ENCODE data around the gene GALNT9.

GALNT9 gene

GRCh38 chr12:132345126-132345525, 15.7 kb upstream of the GALNT9 start (continued):
- TF ChIP-seq POU6F1 (CRISPR knock-in tag; IDR thresholded peaks at IDR 0.05; ENCODE audit: borderline replicate concordance, low read depth), result no peak
- TF ChIP-seq CSDC2 (CRISPR knock-in tag; IDR thresholded peaks at IDR 0.05), result no peak
- no peak for TF ChIP-seq TSHZ2 (CRISPR knock-in tag; IDR thresholded peaks at IDR 0.05)

GRCh38 chr12:132344601-132345000, 15.2 kb upstream of the GALNT9 start:
- no peak for ATAC-seq
- no peak for TF ChIP-seq OSR1 (CRISPR knock-in tag; IDR thresholded peaks at IDR 0.05)
- no peak for TF ChIP-seq TSHZ2 (CRISPR knock-in tag; IDR thresholded peaks at IDR 0.05)
- TF ChIP-seq CREB5 (CRISPR knock-in tag; IDR thresholded peaks at IDR 0.05; ENCODE audit: low read depth), result no peak
- TF ChIP-seq TCF4 (CRISPR knock-in tag; IDR thresholded peaks at IDR 0.05; ENCODE audit: borderline replicate concordance), result no peak
- TF ChIP-seq ESRRG (CRISPR knock-in tag; IDR thresholded peaks at IDR 0.05), result no peak
- TF ChIP-seq PATZ1 (CRISPR knock-in tag; IDR thresholded peaks at IDR 0.05; ENCODE audit: borderline replicate concordance), result no peak
- no peak for TF ChIP-seq BACH2 (CRISPR knock-in tag; IDR thresholded peaks at IDR 0.05; ENCODE audit: borderline replicate concordance)
- no peak for TF ChIP-seq SNAI2 (CRISPR knock-in tag; IDR thresholded peaks at IDR 0.05)
- no peak for TF ChIP-seq CSDC2 (CRISPR knock-in tag; IDR thresholded peaks at IDR 0.05)
- no peak for TF ChIP-seq ARNTL (CRISPR knock-in tag; IDR thresholded peaks at IDR 0.05; ENCODE audit: borderline replicate concordance, low read depth)
- no peak for TF ChIP-seq ZFP3 (CRISPR knock-in tag; IDR thresholded peaks at IDR 0.05)
- no peak for TF ChIP-seq RARB (CRISPR knock-in tag; IDR thresholded peaks at IDR 0.05)
- no peak for TF ChIP-seq ISL1 (CRISPR knock-in tag; IDR thresholded peaks at IDR 0.05)
- no peak for TF ChIP-seq ZNF70 (CRISPR knock-in tag; IDR thresholded peaks at IDR 0.05)

GRCh38 chr12:132344181-132344580, 14.8 kb upstream of the GALNT9 start:
- TF ChIP-seq ARNTL (CRISPR knock-in tag; IDR thresholded peaks at IDR 0.05; ENCODE audit: borderline replicate concordance, low read depth), result no peak
- TF ChIP-seq OSR1 (CRISPR knock-in tag; IDR thresholded peaks at IDR 0.05), result no peak
- no peak for TF ChIP-seq CREB5 (CRISPR knock-in tag; IDR thresholded peaks at IDR 0.05; ENCODE audit: low read depth)
- TF ChIP-seq PPARA (CRISPR knock-in tag; IDR thresholded peaks at IDR 0.05; ENCODE audit: borderline replicate concordance), result no peak
- no peak for TF ChIP-seq ZFP3 (CRISPR knock-in tag; IDR thresholded peaks at IDR 0.05)
- no peak for TF ChIP-seq CSRNP3 (CRISPR knock-in tag; IDR thresholded peaks at IDR 0.05)
- TF ChIP-seq ZNF8 (CRISPR knock-in tag; IDR thresholded peaks at IDR 0.05), result no peak
- no peak for TF ChIP-seq ZFP30 (CRISPR knock-in tag; IDR thresholded peaks at IDR 0.05)
- no peak for TF ChIP-seq ZNF70 (CRISPR knock-in tag; IDR thresholded peaks at IDR 0.05)
- TF ChIP-seq ESRRG (CRISPR knock-in tag; IDR thresholded peaks at IDR 0.05), result no peak
- TF ChIP-seq BACH2 (CRISPR knock-in tag; IDR thresholded peaks at IDR 0.05; ENCODE audit: borderline replicate concordance), result no peak
- no peak for TF ChIP-seq GLIS3 (CRISPR knock-in tag; IDR thresholded peaks at IDR 0.05)
- no peak for TF ChIP-seq ZC3H10 (CRISPR knock-in tag; IDR thresholded peaks at IDR 0.05)
- TF ChIP-seq ISL1 (CRISPR knock-in tag; IDR thresholded peaks at IDR 0.05), result no peak
- TF ChIP-seq CSDC2 (CRISPR knock-in tag; IDR thresholded peaks at IDR 0.05), result no peak
- no peak for TF ChIP-seq TCF4 (CRISPR knock-in tag; IDR thresholded peaks at IDR 0.05; ENCODE audit: borderline replicate concordance)
- TF ChIP-seq SNAI2 (CRISPR knock-in tag; IDR thresholded peaks at IDR 0.05), result no peak
- no peak for TF ChIP-seq POU6F1 (CRISPR knock-in tag; IDR thresholded peaks at IDR 0.05; ENCODE audit: borderline replicate concordance, low read depth)

More at GRCh38 chr12:132344181-132344580, 14.8 kb upstream of the GALNT9 start:
- ATAC-seq, result no peak
